Ishikawa (cell line): ENCODE results near the gene MUC2.

Experiments
- CEBPB ChIP-seq: IDR thresholded peaks from 2 replicates; pipeline ENCODE4 v1.6.1; 2012
- CREB1 ChIP-seq: IDR thresholded peaks from 2 replicates; pipeline ENCODE4 v1.6.1; 2012; ENCODE audit warnings: low read depth
- EGR1 ChIP-seq: IDR thresholded peaks from 2 replicates; pipeline ENCODE4 v1.6.1; 2012
- EP300 ChIP-seq: IDR thresholded peaks from 2 replicates; pipeline ENCODE4 v1.6.1; 2012; ENCODE audit warnings: borderline replicate concordance
- FOXM1 ChIP-seq: IDR thresholded peaks from 2 replicates; pipeline ENCODE4 v1.6.1; 2012; ENCODE audit warnings: low read depth, borderline replicate concordance
- NFIC ChIP-seq: IDR thresholded peaks from 2 replicates; pipeline ENCODE4 v1.6.1; 2012
- RAD21 ChIP-seq: IDR thresholded peaks from 2 replicates; pipeline ENCODE4 v1.6.1; 2012; ENCODE audit warnings: low read depth
- TAF1 ChIP-seq: IDR thresholded peaks from 2 replicates; pipeline ENCODE4 v1.6.1; 2012; ENCODE audit warnings: low read depth, mild to moderate bottlenecking
- TCF12 ChIP-seq: IDR thresholded peaks from 2 replicates; pipeline ENCODE4 v1.6.1; 2012; ENCODE audit warnings: low read depth
- TEAD4 ChIP-seq: IDR thresholded peaks from 2 replicates; pipeline ENCODE4 v1.6.1; 2012
- YY1 ChIP-seq: IDR thresholded peaks from 2 replicates; pipeline ENCODE4 v1.6.1; 2012; ENCODE audit warnings: low read depth
- ZBTB7A ChIP-seq: IDR thresholded peaks from 2 replicates; pipeline ENCODE4 v1.6.1; 2012; ENCODE audit warnings: low read depth
- TF ChIP-seq, protein P1 (sequence below): IDR thresholded peaks from 2 replicates; pipeline ENCODE4 v1.6.1; 2012; ENCODE audit warnings: low read depth, mild to moderate bottlenecking
- TF ChIP-seq, protein P2 (sequence below): IDR thresholded peaks from 2 replicates; pipeline ENCODE4 v1.6.1; 2012
- TF ChIP-seq, protein P3 (sequence below): IDR thresholded peaks from 2 replicates; pipeline ENCODE4 v1.6.1; 2012

The MUC2 gene

DNA sequence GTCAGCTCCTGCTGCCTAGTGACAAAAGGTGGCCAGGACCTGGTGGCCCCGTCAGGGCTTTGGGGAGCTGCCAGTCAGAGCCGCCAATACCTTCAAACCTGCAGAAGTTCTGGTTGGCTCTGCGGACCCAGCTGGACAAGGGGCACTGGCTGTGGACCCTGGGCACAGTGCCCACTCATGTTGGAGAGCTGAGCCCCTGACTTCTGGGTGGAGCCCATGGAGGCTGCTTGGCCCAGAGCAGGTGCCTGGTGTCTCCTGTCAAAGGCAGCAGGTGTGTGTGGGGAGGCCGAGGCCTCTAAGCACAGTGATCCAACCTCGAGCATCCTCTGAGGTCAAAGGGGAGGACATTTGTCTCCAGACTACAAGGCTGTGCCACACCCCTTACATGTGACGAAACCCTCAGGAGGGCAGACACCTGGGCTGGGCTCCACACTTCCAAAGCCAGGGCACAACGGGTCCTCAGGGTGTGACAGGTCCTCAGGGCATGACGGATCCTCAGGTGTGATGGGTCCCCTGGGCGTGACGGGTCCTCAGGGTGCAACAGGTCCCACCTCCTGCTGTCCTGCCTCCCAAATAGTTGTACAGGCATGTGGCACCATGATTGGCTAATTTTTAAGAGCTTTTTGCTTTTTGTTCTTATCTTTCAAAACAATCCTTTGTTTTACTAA lies 37.0 kb downstream of the MUC2 start:
- TF ChIP-seq, protein P1, sequence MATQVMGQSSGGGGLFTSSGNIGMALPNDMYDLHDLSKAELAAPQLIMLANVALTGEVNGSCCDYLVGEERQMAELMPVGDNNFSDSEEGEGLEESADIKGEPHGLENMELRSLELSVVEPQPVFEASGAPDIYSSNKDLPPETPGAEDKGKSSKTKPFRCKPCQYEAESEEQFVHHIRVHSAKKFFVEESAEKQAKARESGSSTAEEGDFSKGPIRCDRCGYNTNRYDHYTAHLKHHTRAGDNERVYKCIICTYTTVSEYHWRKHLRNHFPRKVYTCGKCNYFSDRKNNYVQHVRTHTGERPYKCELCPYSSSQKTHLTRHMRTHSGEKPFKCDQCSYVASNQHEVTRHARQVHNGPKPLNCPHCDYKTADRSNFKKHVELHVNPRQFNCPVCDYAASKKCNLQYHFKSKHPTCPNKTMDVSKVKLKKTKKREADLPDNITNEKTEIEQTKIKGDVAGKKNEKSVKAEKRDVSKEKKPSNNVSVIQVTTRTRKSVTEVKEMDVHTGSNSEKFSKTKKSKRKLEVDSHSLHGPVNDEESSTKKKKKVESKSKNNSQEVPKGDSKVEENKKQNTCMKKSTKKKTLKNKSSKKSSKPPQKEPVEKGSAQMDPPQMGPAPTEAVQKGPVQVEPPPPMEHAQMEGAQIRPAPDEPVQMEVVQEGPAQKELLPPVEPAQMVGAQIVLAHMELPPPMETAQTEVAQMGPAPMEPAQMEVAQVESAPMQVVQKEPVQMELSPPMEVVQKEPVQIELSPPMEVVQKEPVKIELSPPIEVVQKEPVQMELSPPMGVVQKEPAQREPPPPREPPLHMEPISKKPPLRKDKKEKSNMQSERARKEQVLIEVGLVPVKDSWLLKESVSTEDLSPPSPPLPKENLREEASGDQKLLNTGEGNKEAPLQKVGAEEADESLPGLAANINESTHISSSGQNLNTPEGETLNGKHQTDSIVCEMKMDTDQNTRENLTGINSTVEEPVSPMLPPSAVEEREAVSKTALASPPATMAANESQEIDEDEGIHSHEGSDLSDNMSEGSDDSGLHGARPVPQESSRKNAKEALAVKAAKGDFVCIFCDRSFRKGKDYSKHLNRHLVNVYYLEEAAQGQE = no peak
- TF ChIP-seq RAD21 (no peak), NFIC (no peak), TCF12 (no peak), EP300 (no peak), CREB1 (no peak), EGR1 (no peak), CEBPB (no peak), TEAD4 (no peak)
- TF ChIP-seq, protein P2, sequence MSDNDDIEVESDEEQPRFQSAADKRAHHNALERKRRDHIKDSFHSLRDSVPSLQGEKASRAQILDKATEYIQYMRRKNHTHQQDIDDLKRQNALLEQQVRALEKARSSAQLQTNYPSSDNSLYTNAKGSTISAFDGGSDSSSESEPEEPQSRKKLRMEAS = no peak
- TF ChIP-seq, protein P3, sequence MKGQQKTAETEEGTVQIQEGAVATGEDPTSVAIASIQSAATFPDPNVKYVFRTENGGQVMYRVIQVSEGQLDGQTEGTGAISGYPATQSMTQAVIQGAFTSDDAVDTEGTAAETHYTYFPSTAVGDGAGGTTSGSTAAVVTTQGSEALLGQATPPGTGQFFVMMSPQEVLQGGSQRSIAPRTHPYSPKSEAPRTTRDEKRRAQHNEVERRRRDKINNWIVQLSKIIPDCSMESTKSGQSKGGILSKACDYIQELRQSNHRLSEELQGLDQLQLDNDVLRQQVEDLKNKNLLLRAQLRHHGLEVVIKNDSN = no peak

DNA sequence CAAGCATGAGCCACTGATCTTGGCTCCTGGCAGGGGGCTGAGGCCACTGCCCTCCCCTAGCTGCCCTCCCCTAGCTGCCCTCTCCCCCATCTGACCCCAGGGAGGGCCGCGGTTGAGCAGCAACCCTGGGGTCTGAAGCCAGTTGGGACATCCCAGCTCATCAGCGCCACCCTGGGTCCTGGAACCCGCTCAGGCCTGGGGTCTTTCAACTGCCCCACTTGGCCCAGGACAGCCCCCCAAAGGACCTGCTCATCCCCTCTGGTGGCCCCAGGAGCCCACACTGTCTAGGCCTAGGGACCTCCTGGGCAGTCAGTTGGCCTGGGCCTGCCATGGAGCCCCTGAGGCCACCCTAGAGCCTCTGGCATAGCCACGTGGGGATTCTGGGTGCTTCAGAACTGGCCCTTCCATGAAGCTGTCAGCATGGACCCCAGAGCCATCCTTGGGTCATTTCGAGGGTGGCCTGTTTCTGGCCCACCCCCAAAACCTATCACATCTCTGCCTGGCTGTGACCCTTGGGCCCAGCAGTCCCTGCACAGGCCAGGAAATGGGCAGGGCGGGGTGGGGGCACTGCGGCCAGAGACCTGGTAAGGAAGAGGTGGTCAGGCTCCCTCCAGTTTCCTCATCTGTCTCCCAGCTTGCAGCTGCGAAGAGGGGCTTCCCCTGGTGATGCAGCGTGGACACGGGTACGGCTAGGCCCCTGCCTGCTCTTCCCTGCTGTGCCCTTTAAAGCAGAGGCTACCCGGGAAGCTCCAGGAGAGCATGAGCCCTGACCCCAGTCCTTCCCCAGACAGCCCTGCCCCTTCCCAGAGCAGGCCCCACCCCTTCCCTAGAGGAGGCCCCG lies 37.9 kb downstream of the MUC2 start:
- TF ChIP-seq YY1 (no peak), CREB1 (no peak), EGR1 (no peak), ZBTB7A (no peak), EP300 (no peak), FOXM1 (no peak)
- TF ChIP-seq, protein P1 = no peak
- TF ChIP-seq, protein P2 = no peak

DNA sequence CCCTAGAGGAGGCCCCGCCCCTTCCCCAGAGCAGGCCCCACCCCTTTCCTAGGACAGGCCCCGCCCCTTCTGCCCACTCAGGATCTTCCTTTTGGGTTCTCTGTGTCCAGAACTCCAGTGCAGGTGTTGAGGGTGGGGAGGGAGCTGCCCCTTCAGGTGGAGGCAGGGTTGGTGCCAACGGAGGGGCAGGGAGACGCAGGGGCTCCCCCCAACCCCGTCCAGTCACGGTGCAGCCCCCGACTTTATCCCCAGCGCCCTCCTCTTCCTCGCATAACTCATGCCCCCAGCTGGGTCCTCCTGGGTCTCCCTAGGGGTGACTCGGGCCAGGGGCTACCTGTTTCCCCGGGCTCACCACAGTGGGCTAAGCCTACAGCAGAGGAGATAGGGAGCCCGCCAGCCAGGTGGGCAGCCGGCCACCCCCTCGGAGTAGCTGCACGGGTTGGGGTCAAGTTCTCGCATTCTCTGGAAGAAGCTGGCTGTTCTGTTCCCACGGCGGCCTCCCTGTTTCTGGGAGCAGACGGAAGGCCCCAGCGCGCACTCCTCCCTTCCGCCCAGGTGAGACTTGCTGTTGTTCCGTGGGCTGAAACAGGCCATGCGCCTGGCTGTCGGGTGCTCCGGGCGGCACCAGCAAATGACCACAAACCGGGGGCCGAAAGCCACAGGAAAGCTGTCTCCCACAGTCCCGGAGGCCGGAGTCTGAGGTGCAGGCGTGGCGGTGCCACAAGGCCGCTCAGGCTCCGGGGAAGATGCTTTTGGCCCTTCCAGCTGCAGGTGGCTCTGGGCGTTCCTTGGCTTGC lies 38.9 kb downstream of the MUC2 start:
- TF ChIP-seq, protein P3 = no peak
- TF ChIP-seq TCF12 = no peak
- TF ChIP-seq RAD21 = no peak
- no peak for TF ChIP-seq NFIC
- TF ChIP-seq YY1 = no peak
- TF ChIP-seq CREB1 = no peak
- no peak for TF ChIP-seq EP300
- TF ChIP-seq TAF1 = no peak
- TF ChIP-seq, protein P1 = no peak
- TF ChIP-seq TEAD4 = no peak
- TF ChIP-seq ZBTB7A = no peak
- no peak for TF ChIP-seq FOXM1
- TF ChIP-seq CEBPB = no peak
- TF ChIP-seq EGR1 = no peak
- TF ChIP-seq, protein P2 = no peak
